ENCODE data around the gene PJA2. TPM values are rescaled to one million over a fixed set of nuclear protein-coding genes. Genes with fewer than 3 reads are reported as not detected.

The PJA2 gene
- total RNA-seq, 2 experiments from 2014 or later, result 41.3 to 69.7 TPM

GRCh38 chr5:109378095-109378494, 31.7 kb downstream of the PJA2 start:
- BruUV-seq (replicated peaks), result no TSS peak
- Histone ChIP-seq H3K4me1 (ENCODE audit: insufficient read depth, low read length, poor library complexity, severe bottlenecking) (no peaks in the 10 kb centered on the region), H3K79me2 (ENCODE audit: insufficient read depth, low read depth, low read length) (peaks cover 8% of the 10 kb centered on the region), H3K4me3 (ENCODE audit: low read depth, low read length, poor library complexity, severe bottlenecking) (no peak overlapping the region), H3K4me2 (ENCODE audit: low read length) (no peak overlapping the region), H3K27ac (ENCODE audit: low read depth, low read length, poor library complexity, severe bottlenecking) (no peak overlapping the region), H3K9me3 (ENCODE audit: low read length) (no peaks in the 10 kb centered on the region), H4K20me1 (ENCODE audit: insufficient read depth, low read length) (no peaks in the 10 kb centered on the region), H3K36me3 (ENCODE audit: insufficient read depth, low read length) (peaks cover 80% of the 10 kb centered on the region), H3K9me2 (ENCODE audit: insufficient read depth, low read length) (no peaks in the 10 kb centered on the region), H2AFZ (ENCODE audit: low read length) (no peak overlapping the region)
- DNase-seq (ENCODE audit: low spot score), result no peak
- CTCF ChIA-PET (ENCODE audit: unreplicated experiment), result no interaction called here
- TF ChIP-seq CTCF (conservative IDR thresholded peaks at IDR 0.05; ENCODE audit: low read length), result no peak
- intact Hi-C loops (cut with micrococcal nuclease; ENCODE audit: unreplicated experiment), result no loop called here
- POLR2A ChIA-PET, result no interaction called here

- Histone ChIP-seq H3K36me3 (ENCODE audit: insufficient read depth, low read length) (peaks cover 57% of the 10 kb centered on the region), H3K4me2 (ENCODE audit: low read length) (no peak overlapping the region), H3K4me1 (ENCODE audit: insufficient read depth, low read length, poor library complexity, severe bottlenecking) (no peaks in the 10 kb centered on the region), H3K4me3 (ENCODE audit: low read depth, low read length, poor library complexity, severe bottlenecking) (no peak overlapping the region), H3K9me3 (ENCODE audit: low read length) (no peaks in the 10 kb centered on the region), H2AFZ (ENCODE audit: low read length) (no peak overlapping the region), H4K20me1 (ENCODE audit: insufficient read depth, low read length) (no peaks in the 10 kb centered on the region), H3K79me2 (ENCODE audit: insufficient read depth, low read depth, low read length) (peaks cover 8% of the 10 kb centered on the region; the same call in 1 of the 2 replicates), H3K9me2 (ENCODE audit: insufficient read depth, low read length) (no peaks in the 10 kb centered on the region), H3K27ac (ENCODE audit: low read depth, low read length, poor library complexity, severe bottlenecking) (no peak overlapping the region)
- DNase-seq (ENCODE audit: low spot score), result no peak
- intact Hi-C loops (cut with micrococcal nuclease; ENCODE audit: unreplicated experiment), result no loop called here
- no TSS peak for BruUV-seq (replicated peaks)
- TF ChIP-seq CTCF (conservative IDR thresholded peaks at IDR 0.05; ENCODE audit: low read length), result peak; percentile 28; the same call in 1 of the 2 replicates
- TF ChIP-seq EZH2phosphoT487 (IDR thresholded peaks at IDR 0.05; ENCODE audit: borderline replicate concordance, low read depth, low read length), result no peak
- ChIA-PET CTCF (ENCODE audit: unreplicated experiment) (interaction anchor here (0.9 kb wide), 1 partner anchor 21 kb away, joined by 3 read pairs; no protein-coding TSS in a partner anchor), POLR2A (interaction anchor here (1.2 kb wide), 1 partner anchor 10 kb away, joined by 3 read pairs; no protein-coding TSS in a partner anchor)
Observed at GRCh38 chr5:109374625-109375024, 35.1 kb downstream of the PJA2 start.

- H3K9me2 ChIP-seq (ENCODE audit: insufficient read depth, low read length), result no peaks in the 10 kb centered on the region
- CTCF ChIA-PET (ENCODE audit: unreplicated experiment), result no interaction called here
- no peaks in the 10 kb centered on the region for H3K4me1 ChIP-seq (ENCODE audit: insufficient read depth, low read length, poor library complexity, severe bottlenecking)
- no peak overlapping the region for H3K27ac ChIP-seq (ENCODE audit: low read depth, low read length, poor library complexity, severe bottlenecking)
- no peak overlapping the region for H3K4me3 ChIP-seq (ENCODE audit: low read depth, low read length, poor library complexity, severe bottlenecking)
- no TSS peak for BruUV-seq (replicated peaks)
- intact Hi-C loops (cut with micrococcal nuclease; ENCODE audit: unreplicated experiment), result no loop called here
- no peaks in the 10 kb centered on the region for H3K9me3 ChIP-seq (ENCODE audit: low read length)
- no peak for DNase-seq (ENCODE audit: low spot score)
- H4K20me1 ChIP-seq (ENCODE audit: insufficient read depth, low read length), result no peaks in the 10 kb centered on the region
- H2AFZ ChIP-seq (ENCODE audit: low read length), result no peak overlapping the region
- TF ChIP-seq CTCF (conservative IDR thresholded peaks at IDR 0.05; ENCODE audit: low read length), result no peak
- no peak for TF ChIP-seq EZH2phosphoT487 (IDR thresholded peaks at IDR 0.05; ENCODE audit: borderline replicate concordance, low read depth, low read length)
- no peak overlapping the region for H3K4me2 ChIP-seq (ENCODE audit: low read length)
- H3K79me2 ChIP-seq (ENCODE audit: insufficient read depth, low read depth, low read length), result peaks cover 8% of the 10 kb centered on the region; the same call in 1 of the 2 replicates
- peaks cover 57% of the 10 kb centered on the region for H3K36me3 ChIP-seq (ENCODE audit: insufficient read depth, low read length)
- POLR2A ChIA-PET, result interaction anchor here (1.0 kb wide), 1 partner anchor 15 kb away, joined by 3 read pairs; no protein-coding TSS in a partner anchor
Observed at GRCh38 chr5:109373932-109374331, 35.8 kb downstream of the PJA2 start.

All from OCI-LY7 (cell line).